Ramos (cell line): ENCODE results near the gene PPP4R4.
"Not testable (repeated sequence)": the region's sequence is repeated elsewhere in the genome, so short reads cannot be mapped to it uniquely, and the experiment has no call there.

Experiments used
- in situ Hi-C: fragments of 300-500 bp; cut with MboI; formaldehyde crosslinking; loops from one replicate; pipeline ENCODE4 v1.14.3; 2022; ENCODE audit warnings: low sequenced_read_pairs; ENCODE audit not compliant: unreplicated experiment

PPP4R4 gene

GRCh38 chr14:94175011-94175745 lies 1.1 kb downstream of the PPP4R4 start:
- in situ Hi-C loops, result no loop called here

GRCh38 chr14:94175747-94176146 lies 1.6 kb downstream of the PPP4R4 start:
- in situ Hi-C loops, result no loop called here

GRCh38 chr14:94176808-94177207 lies 2.7 kb downstream of the PPP4R4 start:
- in situ Hi-C loops, result no loop called here

GRCh38 chr14:94177806-94178205 lies 3.7 kb downstream of the PPP4R4 start:
- in situ Hi-C loops, result no loop called here

GRCh38 chr14:94179244-94179643 lies 5.1 kb downstream of the PPP4R4 start:
- in situ Hi-C loops, result no loop called here

- in situ Hi-C loops, result loop anchor here (5.0 kb wide), 1 partner anchor 143 kb away; no protein-coding TSS in a partner anchor
Observed at GRCh38 chr14:94180655-94181271, 6.6 kb downstream of the PPP4R4 start.

- in situ Hi-C loops, result loop anchor here (5.0 kb wide), 1 partner anchor 145 kb away; no protein-coding TSS in a partner anchor
Observed at GRCh38 chr14:94181835-94182234, 7.7 kb downstream of the PPP4R4 start.

- in situ Hi-C loops, result no loop called here
Observed at GRCh38 chr14:94192536-94192935, 18.4 kb downstream of the PPP4R4 start.

GRCh38 chr14:94193776-94194175 lies 19.7 kb downstream of the PPP4R4 start:
- in situ Hi-C loops, result no loop called here

GRCh38 chr14:94196057-94196456 lies 21.9 kb downstream of the PPP4R4 start:
- in situ Hi-C loops, result no loop called here

- in situ Hi-C loops, result no loop called here
Observed at GRCh38 chr14:94203473-94204210, 29.5 kb downstream of the PPP4R4 start.

GRCh38 chr14:94213021-94213420 lies 38.9 kb downstream of the PPP4R4 start:
- in situ Hi-C loops, result no loop called here

GRCh38 chr14:94213741-94214140 lies 39.6 kb downstream of the PPP4R4 start:
- in situ Hi-C loops, result no loop called here

GRCh38 chr14:94217116-94217515 lies 43.0 kb downstream of the PPP4R4 start:
- in situ Hi-C loops, result no loop called here

- in situ Hi-C loops, result not testable (repeated sequence)
Observed at GRCh38 chr14:94218198-94218886, 44.2 kb downstream of the PPP4R4 start.

GRCh38 chr14:94224040-94224439 lies 49.9 kb downstream of the PPP4R4 start:
- in situ Hi-C loops, result no loop called here

GRCh38 chr14:94225460-94226378 lies 51.6 kb downstream of the PPP4R4 start:
- in situ Hi-C loops, result no loop called here

GRCh38 chr14:94227029-94227428 lies 52.9 kb downstream of the PPP4R4 start:
- in situ Hi-C loops, result no loop called here

GRCh38 chr14:94237046-94237445 lies 62.9 kb downstream of the PPP4R4 start:
- in situ Hi-C loops, result no loop called here

GRCh38 chr14:94237983-94238382 lies 63.9 kb downstream of the PPP4R4 start:
- in situ Hi-C loops, result no loop called here
